IMR-90 (cell line): Measurements from ENCODE around the gene EIF4G3. TPM values are rescaled to one million over a fixed set of nuclear protein-coding genes. Genes with fewer than 3 reads are reported as not detected.

Source experiments
- ATAC-seq: fragments of 200-7000 bp; cut with Tn5 transposase; 2 replicates; pipeline ENCODE4 v1.9.1; 2020; ENCODE audit warnings: low read depth, mild to moderate bottlenecking, moderate library complexity
- BruUV-seq: library from RNA; stranded (reverse); fragments of 400-500 nt; replicated peaks from 2 replicates; lab custom pipeline; 2021; lab: Mats Ljungman, UMichigan
- CTCF ChIA-PET: fragments of 300-600 bp; formaldehyde crosslinking; extraction: SDS; loops from one replicate; lab custom pipeline; 2021; ENCODE audit warnings: antibody characterized with exemption; lab: Yijun Ruan, JAX
- POLR2A ChIA-PET: fragments of 300-600 bp; sonication (Branson Sonifier 250); formaldehyde crosslinking; loops from one replicate; lab custom pipeline; 2022; ENCODE audit warnings: antibody characterized with exemption; ENCODE audit not compliant: unreplicated experiment; lab: Charles Lee
- DNase-seq: peaks from one replicate; pipeline ENCODE4 v3.0.0; 2013
- H2AFZ ChIP-seq: replicated peaks from 2 replicates; pipeline ENCODE3; 2013; ENCODE audit warnings: low read length, mild to moderate bottlenecking; ENCODE audit not compliant: poor library complexity
- H2AK5ac ChIP-seq: 2 replicates; pipeline ENCODE4 v1.6.1; 2013; ENCODE audit warnings: low read depth, low read length, inconsistent platforms
- H2AK9ac ChIP-seq: replicated peaks from 2 replicates; pipeline ENCODE3; 2013; ENCODE audit warnings: mild to moderate bottlenecking, low read depth, low read length, moderate library complexity; ENCODE audit not compliant: poor library complexity
- H2BK120ac ChIP-seq: 2 replicates; pipeline ENCODE4 v1.6.1; 2013; ENCODE audit warnings: low read depth, low read length, inconsistent platforms
- H2BK15ac ChIP-seq: 3 replicates; pipeline ENCODE4 v1.6.1; 2013; ENCODE audit warnings: low read depth, low read length, inconsistent platforms
- H2BK20ac ChIP-seq: 2 replicates; pipeline ENCODE4 v1.6.1; 2013; ENCODE audit warnings: low read depth, mild to moderate bottlenecking, inconsistent platforms, low read length, moderate library complexity
- H2BK5ac ChIP-seq: 2 replicates; pipeline ENCODE4 v1.6.1; 2013; ENCODE audit warnings: mild to moderate bottlenecking, low read depth, low read length, inconsistent platforms; ENCODE audit not compliant: poor library complexity, severe bottlenecking
- H3K14ac ChIP-seq: replicated peaks from 2 replicates; pipeline ENCODE4 v1.6.1; 2013; ENCODE audit warnings: low read depth, low read length, inconsistent platforms
- H3K18ac ChIP-seq: 2 replicates; pipeline ENCODE4 v1.6.1; 2013; ENCODE audit warnings: low read depth, low read length, control low read depth
- H3K23ac ChIP-seq: 2 replicates; pipeline ENCODE4 v1.6.1; 2013; ENCODE audit warnings: low read depth, low read length, inconsistent platforms
- H3K27ac ChIP-seq: 2 replicates; pipeline ENCODE4 v1.5.1; 2013; ENCODE audit warnings: mild to moderate bottlenecking, control low read depth, low read length; ENCODE audit not compliant: insufficient read depth
- H3K27me3 ChIP-seq: 2 replicates; pipeline ENCODE4 v1.6.1; 2013; ENCODE audit warnings: low read length; ENCODE audit not compliant: control insufficient read depth, insufficient read depth
- H3K36me3 ChIP-seq: 2 replicates; pipeline ENCODE4 v1.6.1; 2013; ENCODE audit warnings: low read length, mixed read lengths; ENCODE audit not compliant: control insufficient read depth, insufficient read depth
- H3K4ac ChIP-seq: 2 replicates; pipeline ENCODE4 v1.6.1; 2013; ENCODE audit warnings: low read depth, low read length, inconsistent platforms
- H3K4me1 ChIP-seq: 2 replicates; pipeline ENCODE4 v1.6.1; 2013; ENCODE audit warnings: low read length, mixed read lengths; ENCODE audit not compliant: control insufficient read depth, insufficient read depth
- H3K4me2 ChIP-seq: 2 replicates; pipeline ENCODE4 v1.6.1; 2013; ENCODE audit warnings: low read depth, mild to moderate bottlenecking, control low read depth, low read length, moderate library complexity
- H3K4me3 ChIP-seq: 2 replicates; pipeline ENCODE4 v1.5.1; 2013; ENCODE audit warnings: low read depth, mild to moderate bottlenecking, control low read depth, low read length, moderate library complexity; ENCODE audit not compliant: insufficient read depth
- H3K56ac ChIP-seq: 2 replicates; pipeline ENCODE4 v1.6.1; 2013; ENCODE audit warnings: low read length, inconsistent platforms; ENCODE audit not compliant: insufficient read depth; ENCODE audit errors: extremely low read depth
- H3K79me1 ChIP-seq, 2 experiments: 2 replicates each; pipeline ENCODE4 v1.6.1; 2013; ENCODE audit warnings: low read length in 2 of 2, inconsistent platforms in 1 of 2, low read depth in 1 of 2
- H3K9ac ChIP-seq: 2 replicates; pipeline ENCODE4 v1.6.1; 2013; ENCODE audit warnings: low read depth, low read length, control low read depth
- H3K9me1 ChIP-seq: 2 replicates; pipeline ENCODE4 v1.6.1; 2013; ENCODE audit warnings: low read length, inconsistent platforms; ENCODE audit not compliant: insufficient read depth
- H3K9me3 ChIP-seq: 2 replicates; pipeline ENCODE4 v1.6.1; 2013; ENCODE audit warnings: low read length; ENCODE audit not compliant: control insufficient read depth, insufficient read depth
- H4K20me1 ChIP-seq: 2 replicates; pipeline ENCODE4 v1.6.1; 2013; ENCODE audit warnings: low read length, inconsistent platforms; ENCODE audit not compliant: insufficient read depth
- H4K5ac ChIP-seq: 2 replicates; pipeline ENCODE4 v1.6.1; 2013; ENCODE audit warnings: mild to moderate bottlenecking, low read depth, low read length, control low read depth
- H4K8ac ChIP-seq, 2 experiments: 2 replicates each; pipeline ENCODE4 v1.6.1; 2013; ENCODE audit warnings: low read depth in 2 of 2, low read length in 2 of 2, control low read depth in 1 of 2, inconsistent platforms in 1 of 2
- H4K91ac ChIP-seq: 2 replicates; pipeline ENCODE4 v1.6.1; 2013; ENCODE audit warnings: low read depth, low read length, inconsistent platforms; ENCODE audit not compliant: insufficient read depth
- BHLHE40 ChIP-seq: fragments of 150-350 bp; IDR thresholded peaks from 2 replicates; pipeline ENCODE4 v1.6.1; 2016; ENCODE audit warnings: mild to moderate bottlenecking, low read depth, low read length
- CEBPB ChIP-seq: IDR thresholded peaks from 2 replicates; pipeline ENCODE4 v1.6.1; 2012; ENCODE audit warnings: low read depth, low read length, improper control_type of control experiment
- CHD1 ChIP-seq: IDR thresholded peaks from 2 replicates; pipeline ENCODE4 v1.6.1; 2012; ENCODE audit warnings: low read depth, low read length, improper control_type of control experiment
- CTCF ChIP-seq: conservative IDR thresholded peaks from 2 replicates; pipeline ENCODE4 v1.5.1; 2012; ENCODE audit warnings: mild to moderate bottlenecking, low read depth, low read length, improper control_type of control experiment
- ELK1 ChIP-seq: fragments of 150-350 bp; IDR thresholded peaks from 2 replicates; pipeline ENCODE4 v1.6.1; 2016; ENCODE audit warnings: low read depth, mild to moderate bottlenecking, low read length, moderate library complexity, borderline replicate concordance
- FOS ChIP-seq: fragments of 150-350 bp; IDR thresholded peaks from 2 replicates; pipeline ENCODE4 v1.6.1; 2016; ENCODE audit warnings: low read depth, low read length
- MAFK ChIP-seq: IDR thresholded peaks from 2 replicates; pipeline ENCODE4 v1.6.1; 2012; ENCODE audit warnings: low read depth, low read length, improper control_type of control experiment
- MAZ ChIP-seq: IDR thresholded peaks from 2 replicates; pipeline ENCODE4 v1.6.1; 2012; ENCODE audit warnings: low read depth, mild to moderate bottlenecking, low read length, improper control_type of control experiment, moderate library complexity, borderline replicate concordance
- MXI1 ChIP-seq: IDR thresholded peaks from 2 replicates; pipeline ENCODE4 v1.6.1; 2012; ENCODE audit warnings: low read depth, mild to moderate bottlenecking, low read length, moderate library complexity, borderline replicate concordance
- NFE2L2 ChIP-seq: fragments of 150-350 bp; IDR thresholded peaks from 2 replicates; pipeline ENCODE4 v1.6.1; 2016; ENCODE audit warnings: low read depth, mild to moderate bottlenecking, low read length
- POLR2A ChIP-seq: IDR thresholded peaks from 2 replicates; pipeline ENCODE4 v1.6.1; 2012; ENCODE audit warnings: mild to moderate bottlenecking, low read depth, low read length
- RAD21 ChIP-seq: IDR thresholded peaks from 2 replicates; pipeline ENCODE4 v1.6.1; 2012; ENCODE audit warnings: low read length, improper control_type of control experiment
- RCOR1 ChIP-seq: IDR thresholded peaks from 2 replicates; pipeline ENCODE4 v1.6.1; 2012; ENCODE audit warnings: mild to moderate bottlenecking, low read length, improper control_type of control experiment; ENCODE audit not compliant: insufficient replicate concordance
- RFX5 ChIP-seq: IDR thresholded peaks from 2 replicates; pipeline ENCODE4 v1.8.0; 2012; ENCODE audit warnings: low read depth, mild to moderate bottlenecking, low read length, moderate library complexity
- SMC3 ChIP-seq: fragments of 150-350 bp; IDR thresholded peaks from 2 replicates; pipeline ENCODE4 v1.6.1; 2016; ENCODE audit warnings: low read depth, mild to moderate bottlenecking, antibody characterized with exemption, low read length, moderate library complexity
- USF2 ChIP-seq: fragments of 150-350 bp; IDR thresholded peaks from 2 replicates; pipeline ENCODE4 v1.6.1; 2017; ENCODE audit warnings: mild to moderate bottlenecking, antibody characterized with exemption, low read length, low read depth
- WGBS, 2 experiments: methylation state at CpG; one replicate each; pipeline versions ENCODE4 v1.1.5 to v1.1.7; 2013; ENCODE audit warnings: missing lambda C conversion rate in 2 of 2; ENCODE audit not compliant: insufficient read length in 1 of 2; ENCODE audit errors: extremely low coverage in 2 of 2; 5-methylcytosine and 5-hydroxymethylcytosine counted together
- dilution Hi-C: fragments of 300-500 bp; cut with HindIII; formaldehyde crosslinking; loops from one replicate; pipeline ENCODE4 v1.14.3; 2018; ENCODE audit warnings: low sequenced_read_pairs; ENCODE audit not compliant: unreplicated experiment
- in situ Hi-C: fragments of 300-500 bp; cut with MboI; formaldehyde crosslinking; loops from 3 replicates; pipeline ENCODE4 v1.14.3; 2019; ENCODE audit warnings: low sequenced_read_pairs, inconsistent platforms, mixed read lengths
- intact Hi-C: fragments of 100-400 bp; cut with micrococcal nuclease; formaldehyde crosslinking; loops from 2 replicates; pipeline ENCODE4 v1.10.0; 2022
- polyA plus RNA-seq, 3 experiments: library from polyadenylated mRNA; depleted of rRNA; stranded (reverse); fragments of >200 nt; gene quantifications; 2 replicates each; pipeline ENCODE4 v1.2.3, GENCODE V29; 2012; ENCODE audit warnings: low replicate concordance in 1 of 3
- total RNA-seq: library from RNA; depleted of rRNA; stranded (reverse); fragments of >200 nt; gene quantifications from 2 replicates; pipeline ENCODE4 v1.2.3, GENCODE V29; 2012

The EIF4G3 gene
- total and polyA plus RNA-seq, 2 of the 4 experiments (the other 2 are of a cell fraction): 25.8 to 49.2 TPM

- H3K4me3 ChIP-seq: no peak overlapping the region
- no peak overlapping the region for H4K91ac ChIP-seq
- H2BK5ac ChIP-seq: no peak overlapping the region
- DNase-seq (no peak), ATAC-seq (no peak)
- no peak overlapping the region for H3K4me2 ChIP-seq
- no peak overlapping the region for H2AK9ac ChIP-seq
- intact Hi-C loops: no loop called here
- H4K8ac ChIP-seq: no peak overlapping the region
- H3K4ac ChIP-seq: no peak overlapping the region
- CTCF ChIA-PET: interaction anchor here (0.6 kb wide), 1 partner anchor 117 kb away, joined by 5 read pairs; no protein-coding TSS in a partner anchor
- H4K5ac ChIP-seq: no peak overlapping the region
- H2BK15ac ChIP-seq: no peak overlapping the region
- no peaks in the 10 kb centered on the region for H3K4me1 ChIP-seq
- H2AK5ac ChIP-seq: no peak overlapping the region
- no peak overlapping the region for H2BK20ac ChIP-seq
- H4K20me1 ChIP-seq: peaks cover 6% of the 10 kb centered on the region; the same call in 1 of the 2 replicates
- WGBS, 2 experiments: no CpG with 5 or more reads among the region's 2 CpGs
- 0 out of 2 replicates have a peak, but pooled peaks cover 3% of the 10 kb centered on the region for H3K9me1 ChIP-seq
- H3K56ac ChIP-seq: no peak overlapping the region
- no peak overlapping the region for H3K18ac ChIP-seq
- no peak overlapping the region for H3K14ac ChIP-seq
- in situ Hi-C loops: no loop called here
- H2BK120ac ChIP-seq: no peak overlapping the region
- peaks cover 7% of the 10 kb centered on the region for H3K36me3 ChIP-seq
- no peak overlapping the region for H3K9ac ChIP-seq
- POLR2A ChIA-PET: no interaction called here
- no peaks in the 10 kb centered on the region for H3K9me3 ChIP-seq
- H3K79me1 ChIP-seq: peaks cover 25 to 53% of the 10 kb centered on the region in 2 experiments
- no peak for TF ChIP-seq RCOR1
- no peak for TF ChIP-seq RFX5
- no peak for TF ChIP-seq SMC3
- TF ChIP-seq NFE2L2: no peak
- TF ChIP-seq CHD1: no peak
- TF ChIP-seq CEBPB: no peak
- no peak for TF ChIP-seq CTCF
- TF ChIP-seq FOS: no peak
- no peak for TF ChIP-seq USF2
- TF ChIP-seq ELK1: no peak
- no peak for TF ChIP-seq RAD21
- no peak for TF ChIP-seq POLR2A
- TF ChIP-seq MAFK: no peak
- no peak for TF ChIP-seq MAZ
- no peak for TF ChIP-seq BHLHE40
- no peak for TF ChIP-seq MXI1
- H3K27ac ChIP-seq: no peak overlapping the region
- no peaks in the 10 kb centered on the region for H3K27me3 ChIP-seq
- no peak overlapping the region for H3K23ac ChIP-seq
- no TSS peak for BruUV-seq
- dilution Hi-C loops: no loop called here
- H2AFZ ChIP-seq: no peak overlapping the region
Observed at GRCh38 chr1:21106709-21107108, 70.0 kb downstream of the EIF4G3 start.
